ENCODE results near the gene PDCD5. TPM values are rescaled to one million over a fixed set of nuclear protein-coding genes. Genes with fewer than 3 reads are reported as not detected.

The PDCD5 gene, protein sequence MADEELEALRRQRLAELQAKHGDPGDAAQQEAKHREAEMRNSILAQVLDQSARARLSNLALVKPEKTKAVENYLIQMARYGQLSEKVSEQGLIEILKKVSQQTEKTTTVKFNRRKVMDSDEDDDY
- 77.8 and 83.0 TPM in 2 replicates for total RNA-seq (2014; rRNA removed; shearing (Covaris generic))
- 436 and 498 TPM in 2 replicates for polyA plus RNA-seq (2016; fragmentation: Nextera tagmentation; extraction: Ambion mirVana)
- long read RNA-seq, transcript PDCD5-207 (6 exons, 699 nt), result major isoform, 81 of 97 reads
- long read RNA-seq, transcript PDCD5-205 (4 exons, 480 nt), result minor isoform, 5 of 97 reads
- long read RNA-seq, partial matches to known transcripts, result 2 of 97 reads
- long read RNA-seq, other reads (novel, unspliced or antisense), result 8 of 97 reads

DNA sequence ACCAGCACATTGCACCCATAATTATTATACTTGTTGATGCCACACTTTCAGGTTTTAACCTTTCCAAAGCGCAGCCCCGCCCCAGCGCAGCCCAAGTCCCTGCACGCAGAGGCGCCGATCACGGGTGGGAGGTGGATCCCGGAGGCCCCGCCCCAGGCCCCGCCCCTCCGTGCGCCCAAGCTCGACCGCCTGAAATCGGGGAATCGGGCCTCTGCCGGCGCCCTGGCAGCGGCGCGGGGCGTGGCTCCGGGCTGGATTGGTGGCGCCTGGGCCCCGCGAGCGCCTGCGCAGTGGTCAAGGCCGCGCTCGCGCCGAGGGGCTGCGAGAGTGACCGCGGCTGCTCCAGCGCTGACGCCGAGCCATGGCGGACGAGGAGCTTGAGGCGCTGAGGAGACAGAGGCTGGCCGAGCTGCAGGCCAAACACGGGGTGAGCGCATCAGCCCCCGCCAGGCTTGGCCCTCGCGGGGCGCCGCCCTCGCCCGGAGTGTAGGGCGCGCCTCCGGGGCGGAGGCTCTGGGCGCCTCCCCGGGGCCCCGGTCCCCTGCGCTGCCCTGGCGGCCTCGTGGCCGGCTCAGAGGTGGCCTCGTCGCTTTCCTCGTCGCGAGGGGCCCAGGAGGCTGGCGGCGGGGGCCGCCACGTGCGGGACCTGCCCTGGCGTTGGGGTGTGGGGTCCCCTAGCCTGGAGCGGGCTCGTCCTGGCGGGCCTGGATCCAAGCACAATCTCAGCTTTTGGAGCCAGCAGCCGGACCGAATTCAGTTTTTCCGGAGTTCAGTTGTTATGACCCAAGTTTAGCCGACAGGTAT is at the start of gene PDCD5:
TSS of gene PDCD5 (plus strand) at position 290 of the 804 bp plus-strand sequence. CDS start at position 362, 72 bp downstream.
- DNase-seq (ENCODE audit: low spot score) (peak; percentile 94), ATAC-seq (peak; percentile 96)
- peak within 1 kb of the TSS; percentile 96 for H2AFZ ChIP-seq
- H3K4me1 Mint-ChIP-seq, result peaks cover 10% of the 10 kb centered on the region; the same call in 2 of the 3 replicates
- H3K27me3 Mint-ChIP-seq (ENCODE audit: insufficient read depth, low read depth, poor library complexity), result peaks cover 10% of the 10 kb centered on the region
- no peaks in the 10 kb centered on the region; the same call in 2 of the 3 replicates for H3K9me3 Mint-ChIP-seq
- H3K4me1 ChIP-seq (ENCODE audit: insufficient read depth), result peaks cover 6% of the 10 kb centered on the region
- peaks cover 12% of the 10 kb centered on the region for H3K79me2 ChIP-seq (replicated peaks; ENCODE audit: insufficient read depth)
- H4K20me1 ChIP-seq (replicated peaks; ENCODE audit: insufficient read depth), result peaks cover 7% of the 10 kb centered on the region; the same call in 1 of the 2 replicates
- H3K36me3 ChIP-seq (ENCODE audit: insufficient read depth), result peaks cover 18% of the 10 kb centered on the region
- no peaks in the 10 kb centered on the region for H3F3A ChIP-seq (replicated peaks; ENCODE audit: low read depth)
- H3K9me2 ChIP-seq (ENCODE audit: insufficient read depth), result no peaks in the 10 kb centered on the region
- H3K4me3 ChIP-seq, result peak within 1 kb of the TSS; percentile 92
- H3K4me2 ChIP-seq, result peak within 1 kb of the TSS; percentile 95
- no peak for TF ChIP-seq EZH2 (IDR thresholded peaks at IDR 0.05; ENCODE audit: low read depth, unreplicated experiment)
- peak; percentile 92 for TF ChIP-seq POLR2AphosphoS5 (IDR thresholded peaks at IDR 0.05; ENCODE audit: low read depth)
- peak; percentile 34; the same call in 1 of the 2 replicates for TF ChIP-seq CREB1 (CRISPR knock-in tag; IDR thresholded peaks at IDR 0.05; ENCODE audit: low read depth)
- peaks cover 33% of the 10 kb centered on the region for H3K36me3 Mint-ChIP-seq (ENCODE audit: low read depth)
- H3K27ac Mint-ChIP-seq, result no peak within 1 kb of the TSS
- no peak within 1 kb of the TSS for H3K27ac ChIP-seq (ENCODE audit: low read depth)
- H3K4me3 Mint-ChIP-seq, result peak within 1 kb of the TSS; percentile 96
- H3K27me3 ChIP-seq (ENCODE audit: insufficient read depth), result peaks cover 17% of the 10 kb centered on the region

DNA sequence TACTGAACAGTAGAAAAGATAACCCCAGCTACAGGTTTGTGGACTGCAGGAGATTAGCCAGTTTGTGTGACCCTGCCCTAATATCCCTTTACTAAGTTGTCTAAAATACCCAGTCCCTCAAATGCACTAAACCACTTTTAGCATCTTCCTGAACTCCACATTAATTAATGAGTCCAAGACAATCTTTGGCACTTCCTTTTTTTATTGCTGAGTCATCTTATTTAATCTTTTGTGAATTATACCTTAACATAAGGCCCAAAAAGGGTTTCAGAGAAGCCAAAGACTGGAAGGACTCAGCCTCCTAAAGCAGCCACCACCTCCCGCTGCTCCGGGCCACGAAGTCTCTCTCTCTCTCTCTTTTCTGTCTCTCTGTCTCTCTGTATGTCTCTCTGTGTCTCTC is 48.8 kb upstream of the PDCD5 start:
- DNase-seq (ENCODE audit: low spot score), result no peak
- Mint-ChIP-seq H3K27me3 (ENCODE audit: insufficient read depth, low read depth, poor library complexity) (peaks cover 10% of the 10 kb centered on the region), H3K4me1 (no peaks in the 10 kb centered on the region), H3K4me3 (no peak overlapping the region), H3K36me3 (ENCODE audit: low read depth) (peaks cover 18% of the 10 kb centered on the region), H3K9me3 (peaks cover 51% of the 10 kb centered on the region), H3K27ac (no peak overlapping the region)
- Histone ChIP-seq H3K4me2 (no peak overlapping the region), H2AFZ (no peak overlapping the region), H3K4me3 (no peak overlapping the region), H3K27me3 (ENCODE audit: insufficient read depth) (no peaks in the 10 kb centered on the region), H4K20me1 (replicated peaks; ENCODE audit: insufficient read depth) (no peaks in the 10 kb centered on the region), H3F3A (replicated peaks; ENCODE audit: low read depth) (no peaks in the 10 kb centered on the region), H3K79me2 (replicated peaks; ENCODE audit: insufficient read depth) (no peaks in the 10 kb centered on the region), H3K36me3 (ENCODE audit: insufficient read depth) (no peaks in the 10 kb centered on the region), H3K4me1 (ENCODE audit: insufficient read depth) (no peaks in the 10 kb centered on the region), H3K27ac (ENCODE audit: low read depth) (no peak overlapping the region), H3K9me2 (ENCODE audit: insufficient read depth) (no peaks in the 10 kb centered on the region)
- no peak for ATAC-seq
- TF ChIP-seq, protein P1, sequence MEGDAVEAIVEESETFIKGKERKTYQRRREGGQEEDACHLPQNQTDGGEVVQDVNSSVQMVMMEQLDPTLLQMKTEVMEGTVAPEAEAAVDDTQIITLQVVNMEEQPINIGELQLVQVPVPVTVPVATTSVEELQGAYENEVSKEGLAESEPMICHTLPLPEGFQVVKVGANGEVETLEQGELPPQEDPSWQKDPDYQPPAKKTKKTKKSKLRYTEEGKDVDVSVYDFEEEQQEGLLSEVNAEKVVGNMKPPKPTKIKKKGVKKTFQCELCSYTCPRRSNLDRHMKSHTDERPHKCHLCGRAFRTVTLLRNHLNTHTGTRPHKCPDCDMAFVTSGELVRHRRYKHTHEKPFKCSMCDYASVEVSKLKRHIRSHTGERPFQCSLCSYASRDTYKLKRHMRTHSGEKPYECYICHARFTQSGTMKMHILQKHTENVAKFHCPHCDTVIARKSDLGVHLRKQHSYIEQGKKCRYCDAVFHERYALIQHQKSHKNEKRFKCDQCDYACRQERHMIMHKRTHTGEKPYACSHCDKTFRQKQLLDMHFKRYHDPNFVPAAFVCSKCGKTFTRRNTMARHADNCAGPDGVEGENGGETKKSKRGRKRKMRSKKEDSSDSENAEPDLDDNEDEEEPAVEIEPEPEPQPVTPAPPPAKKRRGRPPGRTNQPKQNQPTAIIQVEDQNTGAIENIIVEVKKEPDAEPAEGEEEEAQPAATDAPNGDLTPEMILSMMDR (conservative IDR thresholded peaks at IDR 0.05; ENCODE audit: low read depth in 2 of 2), result no peak
- TF ChIP-seq, protein P2, sequence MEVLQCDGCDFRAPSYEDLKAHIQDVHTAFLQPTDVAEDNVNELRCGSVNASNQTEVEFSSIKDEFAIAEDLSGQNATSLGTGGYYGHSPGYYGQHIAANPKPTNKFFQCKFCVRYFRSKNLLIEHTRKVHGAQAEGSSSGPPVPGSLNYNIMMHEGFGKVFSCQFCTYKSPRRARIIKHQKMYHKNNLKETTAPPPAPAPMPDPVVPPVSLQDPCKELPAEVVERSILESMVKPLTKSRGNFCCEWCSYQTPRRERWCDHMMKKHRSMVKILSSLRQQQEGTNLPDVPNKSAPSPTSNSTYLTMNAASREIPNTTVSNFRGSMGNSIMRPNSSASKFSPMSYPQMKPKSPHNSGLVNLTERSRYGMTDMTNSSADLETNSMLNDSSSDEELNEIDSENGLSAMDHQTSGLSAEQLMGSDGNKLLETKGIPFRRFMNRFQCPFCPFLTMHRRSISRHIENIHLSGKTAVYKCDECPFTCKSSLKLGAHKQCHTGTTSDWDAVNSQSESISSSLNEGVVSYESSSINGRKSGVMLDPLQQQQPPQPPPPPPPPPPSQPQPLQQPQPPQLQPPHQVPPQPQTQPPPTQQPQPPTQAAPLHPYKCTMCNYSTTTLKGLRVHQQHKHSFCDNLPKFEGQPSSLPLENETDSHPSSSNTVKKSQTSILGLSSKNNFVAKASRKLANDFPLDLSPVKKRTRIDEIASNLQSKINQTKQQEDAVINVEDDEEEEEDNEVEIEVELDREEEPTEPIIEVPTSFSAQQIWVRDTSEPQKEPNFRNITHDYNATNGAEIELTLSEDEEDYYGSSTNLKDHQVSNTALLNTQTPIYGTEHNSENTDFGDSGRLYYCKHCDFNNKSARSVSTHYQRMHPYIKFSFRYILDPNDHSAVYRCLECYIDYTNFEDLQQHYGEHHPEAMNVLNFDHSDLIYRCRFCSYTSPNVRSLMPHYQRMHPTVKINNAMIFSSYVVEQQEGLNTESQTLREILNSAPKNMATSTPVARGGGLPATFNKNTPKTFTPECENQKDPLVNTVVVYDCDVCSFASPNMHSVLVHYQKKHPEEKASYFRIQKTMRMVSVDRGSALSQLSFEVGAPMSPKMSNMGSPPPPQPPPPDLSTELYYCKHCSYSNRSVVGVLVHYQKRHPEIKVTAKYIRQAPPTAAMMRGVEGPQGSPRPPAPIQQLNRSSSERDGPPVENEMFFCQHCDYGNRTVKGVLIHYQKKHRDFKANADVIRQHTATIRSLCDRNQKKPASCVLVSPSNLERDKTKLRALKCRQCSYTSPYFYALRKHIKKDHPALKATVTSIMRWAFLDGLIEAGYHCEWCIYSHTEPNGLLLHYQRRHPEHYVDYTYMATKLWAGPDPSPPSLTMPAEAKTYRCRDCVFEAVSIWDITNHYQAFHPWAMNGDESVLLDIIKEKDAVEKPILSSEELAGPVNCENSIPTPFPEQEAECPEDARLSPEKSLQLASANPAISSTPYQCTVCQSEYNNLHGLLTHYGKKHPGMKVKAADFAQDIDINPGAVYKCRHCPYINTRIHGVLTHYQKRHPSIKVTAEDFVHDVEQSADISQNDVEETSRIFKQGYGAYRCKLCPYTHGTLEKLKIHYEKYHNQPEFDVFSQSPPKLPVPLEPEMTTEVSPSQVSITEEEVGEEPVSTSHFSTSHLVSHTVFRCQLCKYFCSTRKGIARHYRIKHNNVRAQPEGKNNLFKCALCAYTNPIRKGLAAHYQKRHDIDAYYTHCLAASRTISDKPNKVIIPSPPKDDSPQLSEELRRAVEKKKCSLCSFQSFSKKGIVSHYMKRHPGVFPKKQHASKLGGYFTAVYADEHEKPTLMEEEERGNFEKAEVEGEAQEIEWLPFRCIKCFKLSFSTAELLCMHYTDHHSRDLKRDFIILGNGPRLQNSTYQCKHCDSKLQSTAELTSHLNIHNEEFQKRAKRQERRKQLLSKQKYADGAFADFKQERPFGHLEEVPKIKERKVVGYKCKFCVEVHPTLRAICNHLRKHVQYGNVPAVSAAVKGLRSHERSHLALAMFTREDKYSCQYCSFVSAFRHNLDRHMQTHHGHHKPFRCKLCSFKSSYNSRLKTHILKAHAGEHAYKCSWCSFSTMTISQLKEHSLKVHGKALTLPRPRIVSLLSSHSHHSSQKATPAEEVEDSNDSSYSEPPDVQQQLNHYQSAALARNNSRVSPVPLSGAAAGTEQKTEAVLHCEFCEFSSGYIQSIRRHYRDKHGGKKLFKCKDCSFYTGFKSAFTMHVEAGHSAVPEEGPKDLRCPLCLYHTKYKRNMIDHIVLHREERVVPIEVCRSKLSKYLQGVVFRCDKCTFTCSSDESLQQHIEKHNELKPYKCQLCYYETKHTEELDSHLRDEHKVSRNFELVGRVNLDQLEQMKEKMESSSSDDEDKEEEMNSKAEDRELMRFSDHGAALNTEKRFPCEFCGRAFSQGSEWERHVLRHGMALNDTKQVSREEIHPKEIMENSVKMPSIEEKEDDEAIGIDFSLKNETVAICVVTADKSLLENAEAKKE (CRISPR knock-in tag; IDR thresholded peaks at IDR 0.05), result no peak
- TF ChIP-seq STAT1 (IDR thresholded peaks at IDR 0.05; ENCODE audit: unreplicated experiment), result no peak
- TF ChIP-seq CREB1 (CRISPR knock-in tag; IDR thresholded peaks at IDR 0.05; ENCODE audit: low read depth), result no peak
- no peak for TF ChIP-seq EZH2 (IDR thresholded peaks at IDR 0.05; ENCODE audit: low read depth, unreplicated experiment)

Data from GM23338 (cell line).